Panc1 (cell line): ENCODE measurements around the gene GPRC5C. TPM values are rescaled to one million over a fixed set of nuclear protein-coding genes. Genes with fewer than 3 reads are reported as not detected.

Experiments used
- ATAC-seq: fragments of 200-7000 bp; cut with Tn5 transposase; 2 replicates; pipeline ENCODE4 v1.9.1; 2020; ENCODE audit warnings: mild to moderate bottlenecking, moderate library complexity
- BruUV-seq: library from RNA; stranded (reverse); fragments of 400-500 nt; replicated peaks from 2 replicates; lab custom pipeline; 2021; lab: Mats Ljungman, UMichigan
- CTCF ChIA-PET: fragments of 300-600 bp; sonication (Branson Sonifier 250); formaldehyde crosslinking; loops from one replicate; lab custom pipeline; 2022; ENCODE audit warnings: antibody characterized with exemption; lab: Charles Lee
- POLR2A ChIA-PET: fragments of 300-600 bp; sonication (Branson Sonifier 250); formaldehyde crosslinking; loops from one replicate; lab custom pipeline; 2022; ENCODE audit warnings: antibody characterized with exemption; lab: Charles Lee
- DNase-seq: peaks from one replicate; pipeline ENCODE4 v3.0.0-alpha.2; 2010; ENCODE audit warnings: low read depth, low spot score
- H3K27ac ChIP-seq: 2 replicates; pipeline ENCODE4 v1.5.1; 2011; ENCODE audit warnings: mild to moderate bottlenecking, low read length, inconsistent platforms
- H3K27me3 ChIP-seq: fragments of 200-500 bp; sonication (Bioruptor generic); 2 replicates; pipeline ENCODE4 v1.6.0; 2014; ENCODE audit warnings: low read length, inconsistent platforms; ENCODE audit not compliant: control insufficient read depth, insufficient read depth
- H3K36me3 ChIP-seq: fragments of 200-500 bp; sonication (Bioruptor generic); 2 replicates; pipeline ENCODE4 v1.5.1; 2014; ENCODE audit warnings: inconsistent platforms, mild to moderate bottlenecking, low read length, moderate library complexity; ENCODE audit not compliant: control insufficient read depth, insufficient read depth
- H3K4me1 ChIP-seq: 2 replicates; pipeline ENCODE4 v1.5.1; 2011; ENCODE audit warnings: inconsistent platforms, mild to moderate bottlenecking, low read length, moderate library complexity; ENCODE audit not compliant: control insufficient read depth, insufficient read depth
- H3K4me3 ChIP-seq, 2 experiments: 2 replicates each; pipeline ENCODE4 v1.5.1; 2011 to 2012; ENCODE audit warnings: low read depth in 2 of 2, low read length in 2 of 2, mild to moderate bottlenecking in 2 of 2, inconsistent platforms in 1 of 2, moderate library complexity in 1 of 2
- H3K9me3 ChIP-seq: fragments of 200-500 bp; sonication (Bioruptor generic); 2 replicates; pipeline ENCODE4 v1.5.1; 2014; ENCODE audit warnings: low read depth, mild to moderate bottlenecking, inconsistent platforms, low read length, moderate library complexity; ENCODE audit not compliant: control insufficient read depth, insufficient read depth
- POLR2AphosphoS5 ChIP-seq: IDR thresholded peaks from 2 replicates; pipeline ENCODE4 v1.6.1; 2012; ENCODE audit warnings: mild to moderate bottlenecking, low read depth, low read length, moderate library complexity
- SIN3A ChIP-seq: IDR thresholded peaks from 2 replicates; pipeline ENCODE4 v1.6.1; 2012; ENCODE audit warnings: low read depth, mild to moderate bottlenecking, low read length, moderate library complexity, borderline replicate concordance; ENCODE audit not compliant: insufficient read depth
- TCF7L2 ChIP-seq: IDR thresholded peaks from 2 replicates; pipeline ENCODE4 v1.6.1; 2011; ENCODE audit warnings: mild to moderate bottlenecking, low read depth, low read length, inconsistent platforms
- in situ Hi-C: cut with HindIII; loops from 2 replicates; pipeline ENCODE4 v1.10.0; 2016; ENCODE audit warnings: low sequenced_read_pairs, low pct_unique_long_range_greater_than_20kb
- intact Hi-C: fragments of 100-400 bp; cut with micrococcal nuclease; formaldehyde crosslinking; loops from one replicate; pipeline ENCODE4 v1.10.0; 2022; ENCODE audit not compliant: unreplicated experiment
- total RNA-seq: library from RNA; stranded (reverse); gene quantifications from one replicate; pipeline ENCODE4 v1.2.1, GENCODE V29; 2021; ENCODE audit not compliant: unreplicated experiment
- TF ChIP-seq, protein P1 (sequence below): fragments of 450-650 bp; IDR thresholded peaks from 2 replicates; pipeline ENCODE4 v1.5.1; 2017; ENCODE audit warnings: mild to moderate bottlenecking
- TF ChIP-seq, protein P2 (sequence below), 2 experiments: IDR thresholded peaks; 2 replicates each; pipeline ENCODE4 v1.6.1; 2011 to 2012; ENCODE audit warnings: low read depth in 2 of 2, control low read depth in 1 of 2, low read length in 1 of 2, mild to moderate bottlenecking in 1 of 2, moderate library complexity in 1 of 2; ENCODE audit not compliant: insufficient read depth in 1 of 2

GPRC5C gene
- total RNA-seq, 1 experiment from 2014 or later, result 57.1 TPM

DNA sequence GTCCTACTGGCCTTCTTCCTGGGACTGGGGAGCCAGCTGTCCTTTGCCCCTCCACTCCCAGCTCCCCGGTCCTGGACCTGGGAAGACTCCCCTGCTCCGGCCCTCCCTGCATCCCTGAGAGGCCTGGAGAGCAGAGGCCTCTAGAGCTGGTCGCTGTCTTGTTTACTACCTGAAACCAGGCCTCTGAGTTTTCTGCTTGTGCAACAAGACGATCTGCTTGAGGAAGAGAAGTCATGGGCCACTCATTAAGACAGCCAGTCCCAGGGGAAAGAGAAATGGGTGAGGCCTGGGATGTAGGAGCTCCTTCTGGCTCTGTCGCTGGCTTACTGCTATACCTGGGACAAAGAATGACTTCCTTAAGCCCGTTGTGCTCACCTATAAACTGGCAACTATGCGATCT is 29.8 kb upstream of the GPRC5C start:
- Histone ChIP-seq H3K27ac (no peak overlapping the region), H3K27me3 (no peaks in the 10 kb centered on the region), H3K4me3 (no peak overlapping the region), H3K36me3 (no peaks in the 10 kb centered on the region), H3K4me1 (no peaks in the 10 kb centered on the region), H3K9me3 (no peaks in the 10 kb centered on the region)
- in situ Hi-C loops (no loop called here), intact Hi-C loops (no loop called here)
- no TSS peak for BruUV-seq
- CTCF ChIA-PET, result no interaction called here
- DNase-seq (no peak), ATAC-seq (no peak)
- POLR2A ChIA-PET, result no interaction called here
- TF ChIP-seq POLR2AphosphoS5, result no peak
- TF ChIP-seq, protein P1, sequence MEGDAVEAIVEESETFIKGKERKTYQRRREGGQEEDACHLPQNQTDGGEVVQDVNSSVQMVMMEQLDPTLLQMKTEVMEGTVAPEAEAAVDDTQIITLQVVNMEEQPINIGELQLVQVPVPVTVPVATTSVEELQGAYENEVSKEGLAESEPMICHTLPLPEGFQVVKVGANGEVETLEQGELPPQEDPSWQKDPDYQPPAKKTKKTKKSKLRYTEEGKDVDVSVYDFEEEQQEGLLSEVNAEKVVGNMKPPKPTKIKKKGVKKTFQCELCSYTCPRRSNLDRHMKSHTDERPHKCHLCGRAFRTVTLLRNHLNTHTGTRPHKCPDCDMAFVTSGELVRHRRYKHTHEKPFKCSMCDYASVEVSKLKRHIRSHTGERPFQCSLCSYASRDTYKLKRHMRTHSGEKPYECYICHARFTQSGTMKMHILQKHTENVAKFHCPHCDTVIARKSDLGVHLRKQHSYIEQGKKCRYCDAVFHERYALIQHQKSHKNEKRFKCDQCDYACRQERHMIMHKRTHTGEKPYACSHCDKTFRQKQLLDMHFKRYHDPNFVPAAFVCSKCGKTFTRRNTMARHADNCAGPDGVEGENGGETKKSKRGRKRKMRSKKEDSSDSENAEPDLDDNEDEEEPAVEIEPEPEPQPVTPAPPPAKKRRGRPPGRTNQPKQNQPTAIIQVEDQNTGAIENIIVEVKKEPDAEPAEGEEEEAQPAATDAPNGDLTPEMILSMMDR, result no peak
- no peak for TF ChIP-seq TCF7L2
- TF ChIP-seq SIN3A, result no peak
- TF ChIP-seq, protein P2, sequence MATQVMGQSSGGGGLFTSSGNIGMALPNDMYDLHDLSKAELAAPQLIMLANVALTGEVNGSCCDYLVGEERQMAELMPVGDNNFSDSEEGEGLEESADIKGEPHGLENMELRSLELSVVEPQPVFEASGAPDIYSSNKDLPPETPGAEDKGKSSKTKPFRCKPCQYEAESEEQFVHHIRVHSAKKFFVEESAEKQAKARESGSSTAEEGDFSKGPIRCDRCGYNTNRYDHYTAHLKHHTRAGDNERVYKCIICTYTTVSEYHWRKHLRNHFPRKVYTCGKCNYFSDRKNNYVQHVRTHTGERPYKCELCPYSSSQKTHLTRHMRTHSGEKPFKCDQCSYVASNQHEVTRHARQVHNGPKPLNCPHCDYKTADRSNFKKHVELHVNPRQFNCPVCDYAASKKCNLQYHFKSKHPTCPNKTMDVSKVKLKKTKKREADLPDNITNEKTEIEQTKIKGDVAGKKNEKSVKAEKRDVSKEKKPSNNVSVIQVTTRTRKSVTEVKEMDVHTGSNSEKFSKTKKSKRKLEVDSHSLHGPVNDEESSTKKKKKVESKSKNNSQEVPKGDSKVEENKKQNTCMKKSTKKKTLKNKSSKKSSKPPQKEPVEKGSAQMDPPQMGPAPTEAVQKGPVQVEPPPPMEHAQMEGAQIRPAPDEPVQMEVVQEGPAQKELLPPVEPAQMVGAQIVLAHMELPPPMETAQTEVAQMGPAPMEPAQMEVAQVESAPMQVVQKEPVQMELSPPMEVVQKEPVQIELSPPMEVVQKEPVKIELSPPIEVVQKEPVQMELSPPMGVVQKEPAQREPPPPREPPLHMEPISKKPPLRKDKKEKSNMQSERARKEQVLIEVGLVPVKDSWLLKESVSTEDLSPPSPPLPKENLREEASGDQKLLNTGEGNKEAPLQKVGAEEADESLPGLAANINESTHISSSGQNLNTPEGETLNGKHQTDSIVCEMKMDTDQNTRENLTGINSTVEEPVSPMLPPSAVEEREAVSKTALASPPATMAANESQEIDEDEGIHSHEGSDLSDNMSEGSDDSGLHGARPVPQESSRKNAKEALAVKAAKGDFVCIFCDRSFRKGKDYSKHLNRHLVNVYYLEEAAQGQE (IDR thresholded peaks at IDR 0.05; ENCODE audit: insufficient read depth in 1 of 2, low read depth in 2 of 2, low read length in 1 of 2), result no peak

DNA sequence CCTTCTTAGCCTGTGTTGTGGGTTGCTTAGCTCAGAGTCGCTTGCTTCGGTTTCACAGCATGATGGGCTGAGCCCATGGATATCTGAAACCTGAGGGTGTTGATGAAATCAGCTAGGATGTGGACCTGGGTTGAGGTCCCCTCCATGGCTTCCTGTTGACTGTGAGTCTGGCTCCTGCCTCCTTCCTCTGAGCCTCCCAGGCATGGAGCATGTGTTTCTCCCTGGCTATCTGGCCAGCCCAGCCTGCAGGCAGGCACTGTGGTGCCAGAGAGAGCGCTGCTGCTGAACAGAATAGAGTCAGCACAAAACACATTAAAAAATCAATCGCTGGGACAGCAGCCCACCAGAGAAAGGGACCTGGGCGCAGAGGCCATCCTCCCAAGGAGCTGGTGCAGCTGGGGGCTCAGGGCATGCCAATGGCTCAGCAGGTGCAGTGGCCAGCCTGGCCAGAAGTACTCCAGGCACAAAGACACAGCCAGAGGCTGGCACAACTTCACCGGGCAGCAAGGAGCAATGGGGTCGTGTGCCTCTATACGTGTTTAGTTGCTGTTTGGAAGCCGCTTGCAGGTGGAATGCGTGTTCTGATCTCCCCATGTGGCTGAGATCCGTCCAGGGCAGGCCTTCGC is 28.3 kb upstream of the GPRC5C start:
- DNase-seq, result no peak

More for the DNA sequence above, 28.3 kb upstream of the GPRC5C start:
- no peaks in the 10 kb centered on the region for H3K27me3 ChIP-seq
- no peak overlapping the region for H3K27ac ChIP-seq
- TF ChIP-seq, protein P2 (IDR thresholded peaks at IDR 0.05; ENCODE audit: insufficient read depth in 1 of 2, low read depth in 2 of 2, low read length in 1 of 2), result no peak
- no peak for TF ChIP-seq TCF7L2
- H3K4me1 ChIP-seq, result no peaks in the 10 kb centered on the region
- no peaks in the 10 kb centered on the region for H3K9me3 ChIP-seq
- intact Hi-C loops, result no loop called here
- no peaks in the 10 kb centered on the region for H3K36me3 ChIP-seq
- no peak overlapping the region for H3K4me3 ChIP-seq
- in situ Hi-C loops, result no loop called here
- ChIA-PET POLR2A (no interaction called here), CTCF (no interaction called here)
- BruUV-seq, result no TSS peak
- ATAC-seq, result peak; percentile 41; the same call in 1 of the 2 replicates
